Central memory CD8-positive, alpha-beta T cell (primary cell): ENCODE measurements around the gene CCDC78.

Experiments
- ATAC-seq: fragments of 150-1000 bp; cut with Tn5 transposase; replicated peaks from 2 replicates; pipeline ENCODE4 v1.10.0; 2022; ENCODE audit warnings: mild to moderate bottlenecking, moderate FRiP score, moderate number of reproducible peaks; ENCODE audit not compliant: poor library complexity, severe bottlenecking; ENCODE audit errors: extremely low read depth
- DNase-seq, 2 donors: peaks; one replicate each; pipeline ENCODE4 v3.0.0; 2021; ENCODE audit warnings: low spot score in 2 of 2
- H3K27ac Mint-ChIP-seq: one replicate; pipeline ENCODE4 v1.8.0; 2022; ENCODE audit warnings: low read depth, mild to moderate bottlenecking, moderate library complexity, mixed read lengths
- H3K27me3 Mint-ChIP-seq: one replicate; pipeline ENCODE4 v1.8.0; 2022; ENCODE audit warnings: mixed read lengths
- H3K36me3 Mint-ChIP-seq: one replicate; pipeline ENCODE4 v1.8.0; 2022; ENCODE audit warnings: mild to moderate bottlenecking, moderate library complexity, mixed read lengths; ENCODE audit not compliant: insufficient read depth
- H3K4me1 Mint-ChIP-seq: one replicate; pipeline ENCODE4 v1.8.0; 2022; ENCODE audit warnings: mixed read lengths
- H3K4me3 Mint-ChIP-seq: one replicate; pipeline ENCODE4 v1.8.0; 2022; ENCODE audit warnings: mild to moderate bottlenecking, moderate library complexity, mixed read lengths
- H3K9me3 Mint-ChIP-seq: one replicate; pipeline ENCODE4 v1.8.0; 2022; ENCODE audit warnings: mixed read lengths

The CCDC78 gene

GRCh38 chr16:740459-740763 lies 14.2 kb upstream of the CCDC78 start:
- H3K4me3 Mint-ChIP-seq: peak overlapping the region; percentile 69
- H3K36me3 Mint-ChIP-seq: peaks cover 31% of the 10 kb centered on the region
- H3K27me3 Mint-ChIP-seq: no peaks in the 10 kb centered on the region
- DNase-seq (no peak), ATAC-seq (peak; percentile 21)
- H3K4me1 Mint-ChIP-seq: peaks cover 1% of the 10 kb centered on the region
- H3K9me3 Mint-ChIP-seq: no peaks in the 10 kb centered on the region
- no peak overlapping the region for H3K27ac Mint-ChIP-seq

DNA sequence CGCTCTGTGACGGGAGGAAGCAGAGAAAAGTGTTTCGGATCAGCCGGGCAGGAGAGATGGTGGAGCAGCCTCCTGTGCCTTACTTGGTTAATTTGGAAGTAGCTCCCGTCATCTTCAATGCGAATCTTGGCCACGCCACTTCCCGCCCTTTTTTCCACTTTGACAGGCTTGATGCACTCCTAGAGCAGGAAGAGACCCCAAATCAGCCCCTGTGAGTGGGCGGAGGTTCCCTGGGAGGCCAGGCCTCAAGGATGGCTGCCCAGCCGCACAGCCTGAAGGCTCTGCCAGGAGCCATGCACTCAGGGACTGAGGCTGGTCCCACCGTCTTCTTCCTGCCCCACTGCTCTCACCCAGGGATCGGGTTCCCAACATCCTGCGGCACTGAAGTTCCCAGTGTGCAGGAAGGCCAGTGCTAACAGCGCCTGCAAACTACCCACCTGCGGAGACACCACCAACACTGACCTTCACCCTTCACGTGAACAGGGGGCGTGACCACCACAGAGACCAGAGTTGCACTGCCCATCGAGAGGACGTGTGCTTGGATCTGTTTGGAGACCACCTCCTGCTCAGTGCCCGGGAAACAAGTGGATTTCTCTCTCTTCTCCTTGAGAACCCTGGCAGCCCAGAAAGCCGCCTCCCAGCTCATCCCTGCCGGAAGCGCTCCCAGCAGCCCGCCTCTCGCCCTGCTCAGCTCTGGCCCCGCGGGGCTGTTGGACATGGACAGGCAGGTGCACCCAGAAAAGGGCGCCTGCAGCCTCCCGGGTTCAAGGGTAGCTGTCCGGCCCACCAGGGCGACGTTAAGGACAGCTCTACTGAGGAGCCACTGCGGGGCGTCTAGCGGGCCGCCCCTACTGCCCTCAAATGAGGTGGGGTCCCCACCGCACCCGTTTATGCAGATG lies 13.6 kb upstream of the CCDC78 start:
- ATAC-seq (no peak), DNase-seq (no peak)
- peaks cover 31% of the 10 kb centered on the region for H3K36me3 Mint-ChIP-seq
- no peaks in the 10 kb centered on the region for H3K27me3 Mint-ChIP-seq
- peak overlapping the region; percentile 69 for H3K4me3 Mint-ChIP-seq
- no peaks in the 10 kb centered on the region for H3K9me3 Mint-ChIP-seq
- peaks cover 6% of the 10 kb centered on the region for H3K4me1 Mint-ChIP-seq
- no peak overlapping the region for H3K27ac Mint-ChIP-seq

DNA sequence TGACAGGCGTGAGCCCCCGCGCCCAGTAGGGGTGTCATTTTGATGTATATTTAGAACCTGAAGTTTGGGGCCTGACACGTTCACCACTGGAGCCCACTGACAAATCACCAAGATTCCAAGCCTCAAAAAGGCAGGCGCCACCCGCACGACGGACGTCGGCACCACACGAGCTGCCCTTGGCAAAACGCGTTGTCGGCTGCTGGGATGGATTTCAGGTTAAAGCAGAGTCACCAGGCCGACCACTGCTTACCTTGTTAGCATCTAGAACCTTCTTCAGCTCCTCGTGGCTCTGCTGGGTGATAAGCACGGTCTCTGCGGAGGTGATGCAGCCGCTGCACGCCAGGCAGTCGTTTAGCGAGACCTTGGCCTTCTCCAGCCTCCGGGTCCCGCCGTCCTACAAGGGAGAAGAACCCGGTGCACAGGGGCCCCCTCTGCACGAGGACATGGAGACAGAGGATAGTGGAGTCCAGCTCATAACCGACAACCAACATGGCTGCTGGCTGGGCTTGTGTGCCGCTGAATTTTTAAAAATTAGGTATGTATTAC lies 10.8 kb upstream of the CCDC78 start:
- DNase-seq (no peak), ATAC-seq (no peak)
- Mint-ChIP-seq H3K27me3 (no peaks in the 10 kb centered on the region), H3K4me1 (peaks cover 6% of the 10 kb centered on the region), H3K4me3 (no peak overlapping the region), H3K27ac (no peak overlapping the region), H3K36me3 (peaks cover 37% of the 10 kb centered on the region), H3K9me3 (no peaks in the 10 kb centered on the region)

- Mint-ChIP-seq H3K4me3 (no peak overlapping the region), H3K36me3 (peaks cover 36% of the 10 kb centered on the region), H3K27me3 (no peaks in the 10 kb centered on the region), H3K27ac (no peak overlapping the region), H3K4me1 (peaks cover 6% of the 10 kb centered on the region), H3K9me3 (no peaks in the 10 kb centered on the region)
- ATAC-seq (no peak), DNase-seq (no peak)
Measured at GRCh38 chr16:735982-736453, 9.8 kb upstream of the CCDC78 start.

DNA sequence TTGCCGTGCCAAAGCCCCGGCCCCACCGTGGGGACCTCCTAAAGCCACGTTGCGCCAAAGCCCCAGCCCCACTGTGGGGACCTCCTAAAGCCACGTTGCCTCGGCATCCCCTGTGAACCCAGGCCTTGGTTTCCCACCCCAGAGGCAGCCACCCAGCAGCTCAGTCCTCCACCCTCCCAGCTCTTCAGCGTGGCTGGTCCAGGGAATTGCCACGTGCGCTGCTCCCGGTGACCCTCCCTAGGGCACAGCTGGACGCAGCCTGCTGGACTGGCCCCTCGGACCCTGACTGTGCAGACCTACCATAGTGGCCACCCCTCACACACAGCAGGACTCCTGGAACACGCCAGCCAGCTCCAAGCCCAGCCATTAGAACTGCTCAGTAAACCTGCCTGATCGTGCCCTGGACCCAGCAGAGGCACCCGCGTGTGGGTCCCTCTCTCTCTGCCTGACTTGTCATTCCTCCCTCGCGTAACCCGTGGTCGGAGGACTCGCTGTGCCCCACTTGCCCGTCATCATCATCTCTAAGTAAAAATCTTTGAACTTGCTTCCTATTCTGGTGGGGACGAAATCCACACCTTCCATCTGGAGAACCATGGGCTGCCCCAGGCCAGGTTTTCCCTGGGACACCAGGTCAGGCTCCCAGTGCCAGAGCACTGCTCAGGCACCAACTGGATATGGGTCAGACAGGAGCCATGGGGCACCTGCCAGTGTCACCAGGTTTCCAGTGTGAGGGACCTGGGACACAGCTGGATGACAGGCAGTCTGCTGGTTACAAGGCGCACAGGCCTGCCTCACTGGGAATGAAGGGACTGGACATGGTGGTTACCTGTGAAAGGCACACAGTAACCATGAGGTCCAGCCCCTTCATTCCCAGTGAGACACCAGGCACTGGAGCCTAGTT lies 9.0 kb upstream of the CCDC78 start:
- no peaks in the 10 kb centered on the region for H3K27me3 Mint-ChIP-seq
- no peak overlapping the region for H3K27ac Mint-ChIP-seq
- DNase-seq (no peak), ATAC-seq (no peak)
- no peak overlapping the region for H3K4me3 Mint-ChIP-seq
- H3K9me3 Mint-ChIP-seq: no peaks in the 10 kb centered on the region
- peaks cover 38% of the 10 kb centered on the region for H3K36me3 Mint-ChIP-seq
- H3K4me1 Mint-ChIP-seq: peaks cover 6% of the 10 kb centered on the region

- peaks cover 6% of the 10 kb centered on the region for H3K4me1 Mint-ChIP-seq
- ATAC-seq: no peak
- H3K36me3 Mint-ChIP-seq: peaks cover 37% of the 10 kb centered on the region
- H3K27ac Mint-ChIP-seq: no peak overlapping the region
- no peaks in the 10 kb centered on the region for H3K9me3 Mint-ChIP-seq
- DNase-seq: no peak
- no peak overlapping the region for H3K4me3 Mint-ChIP-seq
- no peaks in the 10 kb centered on the region for H3K27me3 Mint-ChIP-seq
Measured at GRCh38 chr16:734208-734980, 8.2 kb upstream of the CCDC78 start.

DNA sequence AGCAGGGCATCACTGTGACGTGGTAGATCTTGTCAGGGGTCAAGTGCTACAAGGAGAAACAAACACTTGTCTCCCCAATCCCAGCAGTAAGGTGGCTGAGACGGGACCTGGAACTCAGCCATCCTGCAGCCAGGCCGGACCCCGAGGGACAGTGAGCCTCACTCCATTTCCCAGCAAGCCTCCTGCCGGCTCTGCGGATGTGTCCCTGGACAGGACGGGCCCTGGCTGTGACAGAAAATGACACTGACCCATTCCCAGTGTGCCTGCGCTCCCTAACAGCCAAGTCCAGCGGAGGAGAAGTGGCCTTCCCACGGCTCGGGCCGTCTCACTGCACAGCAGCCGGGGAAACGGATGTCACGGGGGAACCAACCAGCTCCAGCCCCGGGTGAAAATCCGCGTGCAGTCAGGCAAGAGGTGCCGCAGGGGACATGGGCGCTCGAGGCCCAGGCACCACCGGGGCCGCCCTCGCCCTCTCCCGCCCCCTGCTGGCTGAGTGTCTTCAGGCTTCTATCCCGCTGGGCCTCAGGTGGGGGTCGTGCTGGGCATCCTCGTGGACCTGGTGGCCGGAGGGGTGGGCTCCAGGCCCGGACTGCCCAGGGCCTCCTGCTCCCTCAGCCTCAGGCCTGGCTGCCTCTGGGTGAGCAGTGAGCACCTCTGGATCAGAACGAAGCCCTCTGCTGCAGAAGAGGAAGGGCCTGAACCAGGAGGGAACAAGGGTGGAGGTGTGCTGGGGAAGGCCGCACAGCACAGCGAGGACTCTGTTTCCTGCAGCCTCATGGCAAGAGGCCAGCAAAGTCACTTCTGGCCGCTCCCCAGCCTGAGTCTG lies 7.4 kb upstream of the CCDC78 start:
- H3K27ac Mint-ChIP-seq: no peak overlapping the region
- no peaks in the 10 kb centered on the region for H3K27me3 Mint-ChIP-seq
- ATAC-seq (no peak), DNase-seq (no peak)
- no peak overlapping the region for H3K4me3 Mint-ChIP-seq
- H3K9me3 Mint-ChIP-seq: no peaks in the 10 kb centered on the region
- H3K36me3 Mint-ChIP-seq: peaks cover 34% of the 10 kb centered on the region
- peaks cover 6% of the 10 kb centered on the region for H3K4me1 Mint-ChIP-seq

DNA sequence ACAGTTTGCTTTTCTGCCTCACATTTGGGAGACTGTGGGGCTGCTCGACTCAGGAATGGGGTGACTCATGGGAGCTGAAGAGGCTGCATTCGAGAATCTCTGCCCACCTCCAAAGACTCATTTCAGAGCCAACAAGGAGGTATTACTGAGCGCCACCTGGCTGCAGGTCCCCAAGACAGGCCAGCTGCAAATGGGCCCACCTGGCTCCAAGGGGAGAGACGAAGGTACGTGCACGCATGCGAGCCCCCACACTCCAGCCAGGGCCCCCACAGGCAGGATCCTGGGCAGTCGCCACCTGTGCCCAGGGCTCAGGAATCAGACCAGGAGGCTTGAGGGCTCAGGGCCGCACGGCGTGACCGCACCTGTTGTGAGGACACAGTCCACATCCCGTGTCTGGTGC lies 6.7 kb upstream of the CCDC78 start:
- H3K4me3 Mint-ChIP-seq: no peak overlapping the region
- DNase-seq (no peak), ATAC-seq (no peak)
- no peaks in the 10 kb centered on the region for H3K9me3 Mint-ChIP-seq
- no peak overlapping the region for H3K27ac Mint-ChIP-seq
- H3K4me1 Mint-ChIP-seq: peaks cover 6% of the 10 kb centered on the region
- peaks cover 30% of the 10 kb centered on the region for H3K36me3 Mint-ChIP-seq
- H3K27me3 Mint-ChIP-seq: no peaks in the 10 kb centered on the region

DNA sequence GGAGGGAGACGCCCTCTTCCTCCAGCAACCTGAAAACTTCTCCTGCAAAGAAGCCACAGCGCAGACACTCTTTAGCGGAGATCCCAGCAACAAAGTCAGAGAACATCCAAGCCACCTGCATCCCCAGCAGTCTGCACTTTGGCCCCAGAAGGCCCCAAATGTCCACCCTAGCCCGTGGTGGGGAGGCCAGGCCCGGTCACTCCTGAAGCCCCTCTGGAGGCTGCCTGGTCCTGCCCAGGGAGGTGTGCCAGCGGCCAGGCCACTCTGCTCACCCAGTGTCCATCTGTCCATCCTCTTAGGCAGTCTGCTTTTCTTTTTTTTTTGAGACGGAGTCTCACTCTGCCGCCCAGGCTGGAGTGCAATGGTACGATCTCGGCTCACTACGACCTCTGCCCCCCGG lies 6.1 kb upstream of the CCDC78 start:
- no peak for DNase-seq
- no peaks in the 10 kb centered on the region for H3K9me3 Mint-ChIP-seq
- peaks cover 30% of the 10 kb centered on the region for H3K36me3 Mint-ChIP-seq
- ATAC-seq: no peak
- H3K4me1 Mint-ChIP-seq: peaks cover 6% of the 10 kb centered on the region
- no peak overlapping the region for H3K4me3 Mint-ChIP-seq
- H3K27ac Mint-ChIP-seq: no peak overlapping the region
- H3K27me3 Mint-ChIP-seq: no peaks in the 10 kb centered on the region

GRCh38 chr16:730666-731509 lies 4.6 kb upstream of the CCDC78 start:
- Mint-ChIP-seq H3K36me3 (peaks cover 22% of the 10 kb centered on the region), H3K4me1 (peaks cover 6% of the 10 kb centered on the region), H3K4me3 (no peak overlapping the region), H3K27me3 (no peaks in the 10 kb centered on the region), H3K27ac (no peak overlapping the region), H3K9me3 (no peaks in the 10 kb centered on the region)
- DNase-seq: no peak
- ATAC-seq: no peak
